ENCODE results near the gene TRAPPC3.
"Not testable (repeated sequence)": the region's sequence is repeated elsewhere in the genome, so short reads cannot be mapped to it uniquely, and the experiment has no call there.

Gene TRAPPC3

GRCh38 chr1:36149237-36149972 is at the start of gene TRAPPC3:
Gene TRAPPC3, minus strand, starts transcription at chr1:36149486. Its CDS starts 108 bp downstream, at chr1:36149378.
- peak; percentile 99 for DNase-seq

GRCh38 chr1:36198641-36199040 is 49.4 kb upstream of the TRAPPC3 start:
- no peak for DNase-seq

GRCh38 chr1:36196805-36197204 is 47.5 kb upstream of the TRAPPC3 start:
- not testable (repeated sequence) for DNase-seq

- DNase-seq = peak; percentile 88 to 91
Measured at GRCh38 chr1:36187800-36188593, 38.7 kb upstream of the TRAPPC3 start.

- no peak for DNase-seq
Measured at GRCh38 chr1:36183309-36183856, 34.1 kb upstream of the TRAPPC3 start.

GRCh38 chr1:36182734-36183133 is 33.4 kb upstream of the TRAPPC3 start:
- no peak for DNase-seq

GRCh38 chr1:36179220-36179600 is 29.9 kb upstream of the TRAPPC3 start:
- no peak for DNase-seq

- no peak for DNase-seq
Measured at GRCh38 chr1:36178471-36179219, 29.4 kb upstream of the TRAPPC3 start.

GRCh38 chr1:36177589-36178431 is 28.5 kb upstream of the TRAPPC3 start:
- DNase-seq = no peak

GRCh38 chr1:36176106-36176949 is 27.0 kb upstream of the TRAPPC3 start:
- DNase-seq = no peak

- peak; percentile 37 to 65 for DNase-seq
Measured at GRCh38 chr1:36175137-36176095, 26.1 kb upstream of the TRAPPC3 start.

- no peak for DNase-seq
Measured at GRCh38 chr1:36174713-36175112, 25.4 kb upstream of the TRAPPC3 start.

- DNase-seq = no peak
Measured at GRCh38 chr1:36172983-36173382, 23.7 kb upstream of the TRAPPC3 start.

- DNase-seq = no peak
Measured at GRCh38 chr1:36172017-36172747, 22.9 kb upstream of the TRAPPC3 start.

- no peak for DNase-seq
Measured at GRCh38 chr1:36170643-36171412, 21.5 kb upstream of the TRAPPC3 start.

GRCh38 chr1:36168514-36168913 is 19.2 kb upstream of the TRAPPC3 start:
- no peak for DNase-seq

GRCh38 chr1:36166938-36167905 is 17.9 kb upstream of the TRAPPC3 start:
- no peak for DNase-seq
